Activated T-helper 1 cell treated with anti-CD3 and anti-CD28 coated beads, Interleukin-12 subunit alpha, Interleukin-12 subunit beta, Interleukin-2, Interleukin-4 antibody, amounts not matched to agents 30 ng/mL and 10 ng/mL and 1 ng/mL, durations not matched to agents 14 hours and 24 hours and 36 hours (primary cell): ENCODE data around the gene SIPA1L3. TPM values are rescaled to one million over a fixed set of nuclear protein-coding genes. Genes with fewer than 3 reads are reported as not detected.
"Not testable (repeated sequence)": the region's sequence is repeated elsewhere in the genome, so short reads cannot be mapped to it uniquely, and the experiment has no call there.

ENCODE experiments used
- DNase-seq: peaks from one replicate; pipeline ENCODE4 v3.0.0; 2021; ENCODE audit warnings: low spot score
- H3K27ac Mint-ChIP-seq: one replicate; pipeline ENCODE4 v1.8.0; 2021; ENCODE audit warnings: mild to moderate bottlenecking, mixed read lengths
- H3K27me3 Mint-ChIP-seq: one replicate; pipeline ENCODE4 v1.8.0; 2022; ENCODE audit warnings: mild to moderate bottlenecking, moderate library complexity, mixed read lengths; ENCODE audit not compliant: insufficient read depth
- H3K36me3 Mint-ChIP-seq: one replicate; pipeline ENCODE4 v1.8.0; 2021; ENCODE audit warnings: low read depth, mixed read lengths
- H3K4me1 Mint-ChIP-seq: one replicate; pipeline ENCODE4 v1.8.0; 2021; ENCODE audit warnings: low read depth, mixed read lengths
- H3K4me3 Mint-ChIP-seq: one replicate; pipeline ENCODE4 v1.8.0; 2021; ENCODE audit warnings: mild to moderate bottlenecking, moderate library complexity, mixed read lengths
- H3K9me3 Mint-ChIP-seq: one replicate; pipeline ENCODE4 v1.8.0; 2021; ENCODE audit warnings: mixed read lengths
- intact Hi-C: fragments of 100-400 bp; cut with micrococcal nuclease; formaldehyde crosslinking; loops from one replicate; pipeline ENCODE4 v1.15.1; 2024
- total RNA-seq: library from RNA; stranded (reverse); gene quantifications from 2 replicates; pipeline ENCODE4 v1.2.3, GENCODE V29; 2022

The SIPA1L3 gene
- total RNA-seq, 1 donor from 2014 or later, result 16.7 TPM

DNA sequence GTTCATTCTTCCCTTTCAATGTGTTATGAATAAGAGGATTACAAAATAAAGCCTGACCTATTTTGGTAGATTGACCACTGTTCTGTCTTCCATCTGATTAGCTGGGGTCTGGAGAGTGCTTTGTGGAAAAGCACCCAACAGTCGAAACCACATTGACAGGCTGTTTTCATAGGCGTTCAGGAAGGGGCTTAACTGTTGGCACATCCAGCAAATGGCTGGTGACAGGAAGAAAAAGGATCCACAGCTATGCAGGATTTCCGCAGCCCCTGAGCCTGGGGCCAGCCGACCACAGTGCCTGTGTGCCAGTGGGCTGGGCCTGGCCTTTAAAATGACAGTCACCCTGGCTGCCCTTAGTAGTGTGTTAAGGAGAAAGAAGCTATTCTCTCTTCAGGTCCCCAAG lies 113.3 kb downstream of the SIPA1L3 start:
- DNase-seq, result no peak
- H3K27me3 Mint-ChIP-seq, result no peaks in the 10 kb centered on the region
- no peaks in the 10 kb centered on the region for H3K36me3 Mint-ChIP-seq
- H3K9me3 Mint-ChIP-seq, result no peaks in the 10 kb centered on the region
- H3K27ac Mint-ChIP-seq, result no peak overlapping the region
- H3K4me3 Mint-ChIP-seq, result no peak overlapping the region
- intact Hi-C loops, result no loop called here
- no peaks in the 10 kb centered on the region for H3K4me1 Mint-ChIP-seq

DNA sequence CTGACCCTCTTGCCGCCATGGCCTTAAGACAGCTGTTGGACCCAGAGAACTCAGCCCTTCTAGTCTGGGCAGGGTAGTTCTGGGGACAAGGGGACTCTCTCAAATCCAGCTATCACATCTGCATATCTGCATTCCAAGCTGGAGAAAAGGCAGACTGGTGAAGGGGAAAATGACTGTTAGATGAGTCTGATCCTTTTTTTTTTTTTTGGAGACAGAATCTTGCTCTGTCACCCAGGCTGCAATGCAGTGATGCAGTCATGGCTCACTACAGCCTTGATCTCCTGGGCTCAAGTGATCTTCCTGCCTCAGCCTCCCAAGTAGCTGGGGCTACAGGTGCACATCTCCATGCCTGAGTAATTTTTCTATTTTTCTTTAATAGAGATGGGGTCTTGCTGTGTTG lies 114.3 kb downstream of the SIPA1L3 start:
- H3K27me3 Mint-ChIP-seq, result no peaks in the 10 kb centered on the region
- intact Hi-C loops, result no loop called here

DNA sequence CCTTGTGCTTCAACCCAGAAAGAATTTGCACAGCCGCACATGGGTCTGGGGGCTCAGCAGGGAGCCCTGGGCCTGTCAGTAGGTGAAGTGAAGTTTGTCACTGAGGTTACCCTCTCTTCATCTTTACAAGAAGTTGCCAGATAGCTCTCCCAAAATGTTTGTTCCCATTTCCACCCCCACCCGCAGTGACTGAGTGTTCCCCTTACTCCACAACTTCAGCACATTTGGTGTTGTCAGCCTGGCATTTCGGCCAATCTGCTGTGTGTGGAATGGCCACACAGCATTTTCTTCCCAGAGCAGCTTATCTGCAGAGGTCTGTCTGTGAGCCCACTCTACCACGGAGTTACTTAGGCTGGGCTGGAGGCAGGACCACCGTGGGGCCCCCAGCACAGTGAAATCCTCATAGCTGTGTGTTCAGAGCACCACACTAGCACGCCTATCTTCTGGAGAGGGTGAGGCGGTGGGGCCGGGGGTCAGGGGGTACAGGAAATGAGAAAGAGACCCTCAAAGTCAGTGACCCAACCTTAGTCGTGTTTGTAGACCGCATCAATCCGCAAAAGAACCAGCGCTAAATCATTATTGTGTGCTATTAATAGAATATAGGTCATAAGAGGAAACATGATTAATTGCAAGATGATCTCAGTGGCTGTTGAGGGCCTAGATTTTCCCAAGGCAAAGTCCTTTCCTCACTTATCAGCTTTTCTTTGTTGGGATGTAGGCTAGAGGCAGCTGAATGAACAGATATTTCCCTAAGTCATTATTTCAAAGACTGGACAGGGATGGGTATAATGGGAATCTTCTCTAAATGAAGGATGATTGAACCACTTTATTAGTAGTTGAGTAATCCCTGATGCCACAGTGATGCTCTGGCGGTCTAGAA lies 116.0 kb downstream of the SIPA1L3 start:
- H3K4me1 Mint-ChIP-seq, result no peaks in the 10 kb centered on the region

More for the DNA sequence above, 114.3 kb downstream of the SIPA1L3 start:
- H3K36me3 Mint-ChIP-seq, result no peaks in the 10 kb centered on the region
- H3K9me3 Mint-ChIP-seq, result no peaks in the 10 kb centered on the region
- no peak overlapping the region for H3K27ac Mint-ChIP-seq
- no peak overlapping the region for H3K4me3 Mint-ChIP-seq
- H3K4me1 Mint-ChIP-seq, result no peaks in the 10 kb centered on the region
- no peak for DNase-seq

DNA sequence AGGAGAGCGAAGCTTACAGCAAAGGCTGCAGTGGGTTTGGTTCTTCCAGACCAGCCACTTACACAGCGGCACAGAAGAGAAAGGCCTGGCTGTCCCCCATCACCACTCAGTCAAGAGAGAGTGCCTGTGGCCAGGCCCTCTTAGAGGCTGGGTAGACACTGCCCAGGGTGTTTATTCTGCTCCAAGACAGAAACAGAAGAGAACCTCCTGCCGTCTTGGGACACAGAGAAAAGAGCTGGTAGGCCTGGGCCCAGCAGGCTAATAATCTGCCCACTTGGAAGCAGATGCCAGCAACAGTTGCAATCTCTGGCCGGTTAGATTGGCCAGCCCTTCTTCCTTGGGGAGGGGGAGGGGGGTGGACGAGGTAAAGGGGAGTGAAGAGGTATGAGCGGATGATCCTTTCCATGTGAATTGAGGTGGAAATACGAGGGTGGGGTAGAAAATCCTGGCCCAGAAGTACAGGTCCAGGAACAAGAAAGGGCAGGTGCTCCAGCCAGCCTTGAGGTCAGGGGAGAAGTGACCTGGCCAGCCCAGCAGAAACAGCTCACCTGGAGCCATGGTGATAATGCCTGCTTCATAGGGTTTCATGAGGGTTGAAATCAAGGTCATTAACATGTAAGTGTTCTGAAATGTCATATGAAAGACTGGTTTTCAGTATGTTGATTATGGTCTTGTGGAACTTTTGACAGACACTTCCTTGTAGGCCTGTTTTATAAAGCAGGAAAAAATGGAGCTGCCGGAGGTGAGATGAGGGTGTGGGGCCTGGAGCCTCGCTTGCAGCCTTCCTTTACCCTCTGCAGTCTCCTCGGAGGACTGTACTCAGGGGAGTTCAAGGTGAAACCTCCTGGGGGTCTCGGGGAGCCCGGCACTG lies 116.9 kb downstream of the SIPA1L3 start:
- intact Hi-C loops, result no loop called here
- no peaks in the 10 kb centered on the region for H3K36me3 Mint-ChIP-seq
- no peaks in the 10 kb centered on the region for H3K4me1 Mint-ChIP-seq
- H3K4me3 Mint-ChIP-seq, result no peak overlapping the region
- H3K27ac Mint-ChIP-seq, result no peak overlapping the region
- no peaks in the 10 kb centered on the region for H3K9me3 Mint-ChIP-seq
- DNase-seq, result no peak
- H3K27me3 Mint-ChIP-seq, result no peaks in the 10 kb centered on the region

More for the DNA sequence above, 116.0 kb downstream of the SIPA1L3 start:
- H3K4me3 Mint-ChIP-seq, result no peak overlapping the region
- intact Hi-C loops, result no loop called here
- no peak for DNase-seq
- H3K27ac Mint-ChIP-seq, result no peak overlapping the region
- no peaks in the 10 kb centered on the region for H3K36me3 Mint-ChIP-seq
- no peaks in the 10 kb centered on the region for H3K27me3 Mint-ChIP-seq
- H3K9me3 Mint-ChIP-seq, result no peaks in the 10 kb centered on the region

DNA sequence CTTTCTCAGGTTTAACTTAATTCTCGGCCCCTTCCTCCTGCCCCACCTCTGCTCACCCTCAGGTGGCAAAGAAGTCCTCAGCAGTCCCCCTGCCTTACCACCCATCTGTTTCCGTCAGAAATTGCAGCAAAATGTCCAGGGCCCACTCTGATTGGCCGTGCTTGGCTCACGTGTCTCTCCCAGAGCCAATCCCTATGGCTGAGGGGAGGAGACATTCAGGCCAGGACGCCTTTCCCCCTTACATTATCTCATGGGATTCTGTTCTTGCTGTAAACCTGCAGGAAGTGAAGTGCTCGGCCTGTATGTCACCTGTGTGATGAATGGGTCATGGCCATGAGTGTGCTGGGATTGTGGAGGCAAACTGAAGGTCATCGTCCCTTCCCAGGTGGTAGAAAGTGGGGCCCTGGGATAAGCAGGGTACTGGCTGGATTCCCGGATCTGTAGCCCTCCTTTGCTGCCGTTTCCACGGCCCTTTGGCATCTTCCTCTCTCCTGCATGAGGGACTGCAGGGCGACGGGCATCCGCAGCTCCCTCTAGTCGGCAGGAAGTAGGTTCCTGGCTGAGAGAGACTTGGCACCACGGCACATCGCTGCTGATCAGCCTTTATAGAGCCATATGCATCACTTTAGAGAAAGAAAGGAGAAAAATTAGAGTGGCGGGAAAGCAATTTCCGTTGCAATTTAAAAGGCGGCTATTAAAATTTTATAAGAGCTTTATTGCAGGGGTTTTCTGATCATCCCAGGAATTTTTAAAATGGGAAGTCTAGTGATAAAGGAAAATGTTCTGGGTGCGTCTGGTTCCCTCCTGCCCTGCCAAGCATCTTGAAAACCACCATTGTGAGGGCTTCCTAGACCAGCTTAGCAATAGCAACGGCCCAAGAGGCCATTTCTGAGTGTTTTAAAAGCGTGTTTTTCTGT lies 118.2 kb downstream of the SIPA1L3 start:
- intact Hi-C loops, result no loop called here
- no peak overlapping the region for H3K27ac Mint-ChIP-seq
- H3K4me3 Mint-ChIP-seq, result no peak overlapping the region
- H3K9me3 Mint-ChIP-seq, result no peaks in the 10 kb centered on the region
- no peaks in the 10 kb centered on the region for H3K4me1 Mint-ChIP-seq
- H3K36me3 Mint-ChIP-seq, result no peaks in the 10 kb centered on the region
- H3K27me3 Mint-ChIP-seq, result no peaks in the 10 kb centered on the region
- no peak for DNase-seq

DNA sequence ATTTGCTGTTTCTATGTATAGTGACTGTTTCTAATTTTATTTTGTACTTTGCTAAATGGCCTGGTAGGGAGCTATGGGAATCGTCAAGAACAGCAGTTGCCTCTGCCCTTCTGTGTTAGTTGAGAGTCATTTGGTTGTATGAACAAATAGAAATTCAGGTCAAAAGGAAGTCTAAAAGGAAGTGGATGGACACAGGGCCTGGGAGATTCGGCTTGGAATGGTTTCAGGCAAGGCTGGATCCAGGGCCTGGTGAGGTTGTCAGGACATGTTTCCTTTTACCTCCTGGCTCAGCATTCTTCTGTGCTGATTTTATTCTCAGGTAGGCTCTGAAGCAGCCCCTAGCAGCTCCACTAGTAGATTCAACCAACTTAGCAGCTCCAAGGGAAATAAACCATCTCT lies 118.9 kb downstream of the SIPA1L3 start:
- intact Hi-C loops, result no loop called here
- Mint-ChIP-seq H3K4me1 (no peaks in the 10 kb centered on the region), H3K36me3 (peaks cover 3% of the 10 kb centered on the region), H3K9me3 (no peaks in the 10 kb centered on the region), H3K4me3 (no peak overlapping the region), H3K27me3 (no peaks in the 10 kb centered on the region), H3K27ac (no peak overlapping the region)
- DNase-seq, result no peak

DNA sequence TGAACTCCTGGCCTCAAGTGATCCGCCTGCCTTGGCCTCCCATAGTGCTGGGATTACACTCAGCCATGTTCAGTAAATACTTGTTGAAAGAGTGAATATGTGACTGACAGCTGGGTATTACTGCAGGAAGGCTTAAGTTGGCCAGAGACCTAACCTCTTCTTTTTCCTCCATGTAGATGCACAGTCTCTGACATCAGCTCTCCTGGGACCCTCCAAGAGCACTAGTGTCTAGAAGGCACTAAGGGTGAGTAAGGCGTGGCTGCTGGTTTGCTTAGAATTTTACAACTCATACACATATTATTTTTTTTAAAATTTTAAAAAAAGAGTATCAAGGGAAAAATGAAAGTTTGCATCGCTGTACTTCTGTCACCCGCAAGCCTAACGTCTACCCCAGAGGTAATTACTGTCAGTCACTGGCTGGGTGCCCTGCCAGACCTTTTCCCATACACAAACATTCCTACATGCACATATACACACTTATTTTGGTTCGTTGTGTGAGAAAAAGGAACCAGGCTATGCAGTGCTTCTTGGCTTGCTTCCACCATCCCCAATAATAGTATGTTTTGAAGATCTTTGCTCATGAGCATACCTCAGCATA lies 122.0 kb downstream of the SIPA1L3 start:
- intact Hi-C loops, result no loop called here
- H3K27ac Mint-ChIP-seq, result no peak overlapping the region
- no peaks in the 10 kb centered on the region for H3K4me1 Mint-ChIP-seq
- peaks cover 7% of the 10 kb centered on the region for H3K36me3 Mint-ChIP-seq
- no peaks in the 10 kb centered on the region for H3K9me3 Mint-ChIP-seq
- no peak for DNase-seq
- H3K4me3 Mint-ChIP-seq, result no peak overlapping the region
- H3K27me3 Mint-ChIP-seq, result no peaks in the 10 kb centered on the region

DNA sequence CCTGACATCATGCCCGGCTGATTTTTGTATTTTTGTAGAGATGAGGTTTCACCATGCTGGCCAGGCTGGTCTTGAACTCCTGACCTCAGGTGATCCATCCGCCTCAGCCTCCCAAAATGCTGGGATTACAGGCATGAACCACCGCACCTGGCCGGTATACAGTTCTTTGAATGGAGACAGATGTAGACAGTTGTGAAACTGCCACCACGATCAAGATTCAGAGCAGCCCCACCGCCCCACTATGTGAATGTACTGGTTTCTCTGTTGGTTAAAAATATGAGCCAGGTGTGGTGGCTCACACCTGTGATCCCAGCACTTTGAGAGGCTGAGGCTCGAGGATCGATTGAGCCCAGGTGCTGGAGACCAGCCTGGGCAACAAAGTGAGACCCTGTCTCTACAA lies 123.0 kb downstream of the SIPA1L3 start:
- H3K27ac Mint-ChIP-seq, DNase-seq, H3K9me3 Mint-ChIP-seq, intact Hi-C loops, H3K27me3 Mint-ChIP-seq, H3K4me3 Mint-ChIP-seq, H3K4me1 Mint-ChIP-seq, H3K36me3 Mint-ChIP-seq: not testable (repeated sequence)

DNA sequence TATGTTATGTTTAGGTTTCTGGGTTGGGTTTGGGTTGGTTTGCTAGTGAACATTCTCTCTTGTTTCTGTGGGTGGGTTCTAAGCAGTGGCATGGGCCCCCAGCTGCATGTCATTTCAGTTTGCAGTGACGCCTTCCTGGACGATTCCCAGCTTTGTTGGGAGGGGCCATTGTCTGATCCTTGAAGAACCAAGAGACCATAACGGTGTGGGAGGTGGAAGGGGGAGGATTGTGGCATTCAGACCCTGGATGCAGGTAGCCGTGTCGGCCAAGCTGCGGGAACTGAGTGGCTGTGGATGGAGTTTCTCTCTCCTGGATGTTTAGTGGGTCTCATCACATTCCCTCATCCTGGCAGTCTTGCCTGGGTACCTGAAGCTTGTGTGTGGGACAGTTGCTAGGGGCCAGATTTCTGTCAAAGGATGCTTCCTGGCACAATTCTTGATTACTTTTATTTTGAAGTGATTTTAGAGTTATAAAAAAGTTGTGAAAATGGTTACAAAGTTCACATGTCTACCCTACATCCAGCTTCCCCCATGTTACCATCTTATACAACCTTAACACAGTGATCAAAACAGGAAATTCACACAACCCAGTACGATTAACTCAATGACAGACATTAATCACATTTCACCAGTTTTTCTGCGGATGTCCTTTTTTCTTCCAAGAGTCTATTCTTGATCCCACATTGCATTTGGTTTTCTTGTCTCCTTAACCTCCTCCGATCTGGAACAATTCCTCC lies 123.8 kb downstream of the SIPA1L3 start:
- H3K9me3 Mint-ChIP-seq, result no peaks in the 10 kb centered on the region
- H3K36me3 Mint-ChIP-seq, result peaks cover 7% of the 10 kb centered on the region
- H3K27ac Mint-ChIP-seq, result no peak overlapping the region

DNA sequence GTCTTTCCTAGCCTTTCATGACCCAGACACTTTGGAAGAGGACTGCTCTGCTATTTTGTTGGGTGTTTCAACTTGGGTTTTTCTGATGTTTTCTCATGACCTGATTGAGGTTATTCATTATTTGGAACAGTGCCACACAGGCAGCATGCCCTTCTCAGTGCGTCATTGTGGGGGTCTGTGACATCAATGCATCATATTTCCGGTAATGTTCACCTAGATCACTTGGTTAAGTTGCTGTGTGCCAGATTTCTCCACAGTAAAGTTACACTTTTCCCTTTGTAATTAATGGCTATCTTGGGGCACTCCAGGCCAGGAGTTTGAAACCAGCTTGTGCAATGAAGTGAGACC lies 124.4 kb downstream of the SIPA1L3 start:
- H3K4me3 Mint-ChIP-seq, result no peak overlapping the region
- no peak for DNase-seq
- H3K9me3 Mint-ChIP-seq, result no peaks in the 10 kb centered on the region
- no peaks in the 10 kb centered on the region for H3K4me1 Mint-ChIP-seq
- H3K27me3 Mint-ChIP-seq, result no peaks in the 10 kb centered on the region
- peaks cover 7% of the 10 kb centered on the region for H3K36me3 Mint-ChIP-seq
- H3K27ac Mint-ChIP-seq, result no peak overlapping the region
- intact Hi-C loops, result no loop called here

More for the DNA sequence above, 123.8 kb downstream of the SIPA1L3 start:
- H3K4me1 Mint-ChIP-seq, result no peaks in the 10 kb centered on the region
- no peaks in the 10 kb centered on the region for H3K27me3 Mint-ChIP-seq
- H3K4me3 Mint-ChIP-seq, result no peak overlapping the region
- intact Hi-C loops, result no loop called here
- no peak for DNase-seq

DNA sequence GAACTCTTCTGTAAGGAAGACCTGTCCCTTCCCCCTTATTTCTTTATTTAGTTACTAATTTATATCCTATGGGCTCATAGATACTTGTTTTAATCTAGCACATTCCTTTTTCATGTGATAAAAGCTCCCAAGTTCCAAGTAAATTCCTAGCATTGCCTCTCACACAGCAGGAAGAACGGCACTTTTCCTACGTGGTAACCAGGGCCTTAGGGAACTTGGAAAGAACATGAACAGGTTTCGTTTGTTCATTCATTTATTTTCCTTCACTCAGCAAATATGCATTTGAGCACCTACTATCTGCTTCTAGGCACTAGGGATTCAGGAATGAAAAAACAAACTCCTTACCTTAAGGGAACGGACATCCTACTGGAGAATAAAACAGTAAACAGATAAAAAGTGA lies 125.1 kb downstream of the SIPA1L3 start:
- intact Hi-C loops, result no loop called here
- H3K4me3 Mint-ChIP-seq, result no peak overlapping the region

DNA sequence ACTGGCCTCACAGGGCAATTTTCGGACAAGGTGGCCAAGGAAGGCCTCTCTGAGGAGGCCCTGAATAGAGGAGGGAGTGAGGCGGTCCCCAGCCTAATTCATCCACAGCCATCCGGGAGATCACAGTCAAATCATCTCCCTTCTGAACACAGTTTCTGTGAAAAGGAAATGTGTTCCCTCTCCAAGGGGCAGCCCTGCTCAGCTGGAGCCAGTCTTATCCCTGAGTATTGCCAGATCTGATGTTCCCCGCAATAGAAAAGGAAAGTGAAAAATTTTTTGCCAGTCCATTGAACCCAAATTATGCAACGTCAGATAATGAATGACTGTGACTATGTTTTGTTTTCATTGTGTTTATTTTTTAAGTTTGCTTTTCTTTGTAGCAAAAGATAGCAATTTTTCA lies 125.9 kb downstream of the SIPA1L3 start:
- H3K36me3 Mint-ChIP-seq, result peaks cover 7% of the 10 kb centered on the region
- no peak for DNase-seq
- H3K4me1 Mint-ChIP-seq, result no peaks in the 10 kb centered on the region
- intact Hi-C loops, result no loop called here
- no peaks in the 10 kb centered on the region for H3K27me3 Mint-ChIP-seq
- H3K9me3 Mint-ChIP-seq, result no peaks in the 10 kb centered on the region
- no peak overlapping the region for H3K4me3 Mint-ChIP-seq
- no peak overlapping the region for H3K27ac Mint-ChIP-seq

More for the DNA sequence above, 125.1 kb downstream of the SIPA1L3 start:
- DNase-seq, result no peak
- H3K27me3 Mint-ChIP-seq, result no peaks in the 10 kb centered on the region
- no peak overlapping the region for H3K27ac Mint-ChIP-seq
- no peaks in the 10 kb centered on the region for H3K9me3 Mint-ChIP-seq
- H3K36me3 Mint-ChIP-seq, result peaks cover 7% of the 10 kb centered on the region
- H3K4me1 Mint-ChIP-seq, result no peaks in the 10 kb centered on the region
